DND-41 (cell line): ENCODE data around the gene KNDC1.

Source experiments
- ATAC-seq: fragments of 200-7000 bp; cut with Tn5 transposase; 3 replicates; pipeline ENCODE4 v1.9.1; 2021; ENCODE audit warnings: low read depth; ENCODE audit not compliant: insufficient read depth
- DNase-seq: peaks from one replicate; pipeline ENCODE4 v3.0.0-alpha.2; 2020
- H2AFZ ChIP-seq: 2 replicates; pipeline ENCODE4 v1.6.0; 2012; ENCODE audit warnings: low read depth, low read length
- H3K27ac ChIP-seq: 2 replicates; pipeline ENCODE4 v1.5.1; 2012; ENCODE audit warnings: low read length, inconsistent platforms
- H3K27me3 ChIP-seq: fragments of 200-600 bp; sonication (generic); 2 replicates; pipeline ENCODE4 v1.6.0; 2012; ENCODE audit warnings: low read length, mild to moderate bottlenecking, inconsistent platforms; ENCODE audit not compliant: insufficient read depth, poor library complexity
- H3K36me3 ChIP-seq: 2 replicates; pipeline ENCODE4 v1.5.1; 2012; ENCODE audit warnings: low read length, inconsistent platforms; ENCODE audit not compliant: insufficient read depth
- H3K4me1 ChIP-seq: 2 replicates; pipeline ENCODE4 v1.5.1; 2012; ENCODE audit warnings: mild to moderate bottlenecking, low read length; ENCODE audit not compliant: insufficient read depth
- H3K4me2 ChIP-seq: 2 replicates; pipeline ENCODE4 v1.6.0; 2012; ENCODE audit warnings: mild to moderate bottlenecking, moderate library complexity, low read length, inconsistent platforms; ENCODE audit not compliant: insufficient read depth
- H3K4me3 ChIP-seq, 2 experiments: fragments of 200-600 bp in 1 of 2; shearing (Covaris generic) in 1 of 2; 2 replicates each; pipeline ENCODE4 v1.5.1; 2012 to 2016; ENCODE audit warnings: inconsistent platforms in 2 of 2, low read length in 2 of 2, mild to moderate bottlenecking in 2 of 2, low read depth in 1 of 2, moderate library complexity in 1 of 2
- H3K79me2 ChIP-seq: 2 replicates; pipeline ENCODE4 v1.6.0; 2012; ENCODE audit warnings: low read length, inconsistent platforms; ENCODE audit not compliant: insufficient read depth
- H3K9ac ChIP-seq: 2 replicates; pipeline ENCODE4 v1.6.0; 2012; ENCODE audit warnings: low read depth, mild to moderate bottlenecking, inconsistent platforms, low read length, moderate library complexity
- H3K9me3 ChIP-seq: 2 replicates; pipeline ENCODE4 v1.5.1; 2012; ENCODE audit warnings: low read length, moderate library complexity, mild to moderate bottlenecking, inconsistent platforms; ENCODE audit not compliant: insufficient read depth, severe bottlenecking
- H4K20me1 ChIP-seq: 2 replicates; pipeline ENCODE4 v1.6.0; 2012; ENCODE audit warnings: low read length; ENCODE audit not compliant: insufficient read depth
- CTCF ChIP-seq: IDR thresholded peaks from 2 replicates; pipeline ENCODE4 v1.5.1; 2012; ENCODE audit warnings: borderline replicate concordance, low read length, moderate library complexity, mild to moderate bottlenecking; ENCODE audit not compliant: poor library complexity, severe bottlenecking; ENCODE audit errors: extremely low read depth
- EZH2 ChIP-seq: IDR thresholded peaks from 3 replicates; pipeline ENCODE4 v1.6.1; 2012; ENCODE audit warnings: borderline replicate concordance, low read depth, mild to moderate bottlenecking, moderate library complexity, low read length, inconsistent platforms; ENCODE audit not compliant: severe bottlenecking

Gene KNDC1

DNA sequence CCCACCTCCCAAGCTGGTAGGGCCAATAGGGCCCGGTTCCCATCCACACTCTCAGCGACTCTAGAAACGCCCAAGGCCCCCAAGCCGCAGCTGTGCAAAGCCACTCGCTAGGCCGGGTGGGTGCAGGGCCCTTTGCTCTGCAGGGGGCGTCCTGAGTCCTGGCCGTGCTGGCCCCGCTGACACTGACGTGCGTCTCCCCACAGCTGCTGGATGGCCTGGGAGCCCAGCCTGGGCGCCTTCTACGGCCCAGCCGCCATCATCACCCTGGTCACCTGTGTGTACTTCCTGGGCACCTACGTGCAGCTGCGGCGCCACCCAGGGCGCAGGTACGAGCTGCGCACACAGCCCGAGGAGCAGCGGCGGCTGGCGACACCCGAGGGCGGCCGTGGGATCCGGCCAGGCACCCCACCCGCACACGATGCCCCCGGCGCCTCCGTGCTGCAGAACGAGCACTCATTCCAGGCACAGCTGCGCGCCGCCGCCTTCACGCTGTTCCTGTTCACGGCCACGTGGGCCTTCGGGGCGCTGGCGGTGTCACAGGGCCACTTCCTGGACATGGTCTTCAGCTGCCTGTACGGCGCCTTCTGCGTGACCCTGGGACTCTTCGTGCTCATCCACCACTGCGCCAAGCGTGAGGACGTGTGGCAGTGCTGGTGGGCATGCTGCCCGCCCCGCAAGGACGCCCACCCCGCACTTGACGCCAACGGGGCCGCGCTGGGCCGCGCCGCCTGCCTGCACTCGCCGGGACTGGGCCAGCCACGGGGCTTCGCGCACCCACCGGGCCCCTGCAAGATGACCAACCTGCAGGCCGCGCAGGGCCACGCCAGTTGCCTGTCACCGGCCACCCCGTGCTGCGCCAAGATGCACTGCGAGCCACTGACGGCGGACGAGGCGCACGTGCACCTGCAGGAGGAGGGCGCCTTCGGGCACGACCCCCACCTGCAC, 31.6 kb upstream of the KNDC1 start:
- Histone ChIP-seq H3K79me2 (no peaks in the 10 kb centered on the region), H2AFZ (no peak overlapping the region), H3K36me3 (no peaks in the 10 kb centered on the region), H3K9me3 (no peaks in the 10 kb centered on the region), H3K4me2 (no peak overlapping the region), H3K9ac (no peak overlapping the region), H3K27me3 (no peaks in the 10 kb centered on the region), H3K4me1 (no peaks in the 10 kb centered on the region), H3K4me3 (no peak overlapping the region), H4K20me1 (0 out of 2 replicates have a peak, but pooled peaks cover 5% of the 10 kb centered on the region), H3K27ac (no peak overlapping the region)
- DNase-seq (no peak), ATAC-seq (no peak)
- TF ChIP-seq CTCF (no peak), EZH2 (no peak)

GRCh38 chr10:133129071-133129858, 30.8 kb upstream of the KNDC1 start:
- Histone ChIP-seq H3K4me3 (no peak overlapping the region), H3K9ac (no peak overlapping the region), H3K36me3 (no peaks in the 10 kb centered on the region), H3K27ac (no peak overlapping the region), H3K27me3 (no peaks in the 10 kb centered on the region), H2AFZ (no peak overlapping the region), H3K4me2 (no peak overlapping the region), H3K9me3 (no peaks in the 10 kb centered on the region), H3K4me1 (no peaks in the 10 kb centered on the region), H3K79me2 (no peaks in the 10 kb centered on the region), H4K20me1 (peaks cover 9% of the 10 kb centered on the region; the same call in 1 of the 2 replicates)
- no peak for DNase-seq
- ATAC-seq = no peak
- TF ChIP-seq CTCF = no peak
- no peak for TF ChIP-seq EZH2

GRCh38 chr10:133129859-133130495, 30.0 kb upstream of the KNDC1 start:
- Histone ChIP-seq H3K9me3 (no peaks in the 10 kb centered on the region), H4K20me1 (peaks cover 15% of the 10 kb centered on the region; the same call in 1 of the 2 replicates), H3K9ac (no peak overlapping the region), H3K4me2 (no peak overlapping the region), H3K79me2 (no peaks in the 10 kb centered on the region), H3K36me3 (no peaks in the 10 kb centered on the region), H3K4me1 (no peaks in the 10 kb centered on the region), H3K27me3 (no peaks in the 10 kb centered on the region), H3K27ac (no peak overlapping the region), H2AFZ (no peak overlapping the region), H3K4me3 (no peak overlapping the region)
- no peak for ATAC-seq
- DNase-seq = no peak
- no peak for TF ChIP-seq CTCF
- no peak for TF ChIP-seq EZH2
